ENCODE measurements around the gene PLEKHG4B.
"Not testable (repeated sequence)": the region's sequence is repeated elsewhere in the genome, so short reads cannot be mapped to it uniquely, and the experiment has no call there.

PLEKHG4B gene

GRCh38 chr5:164783-165182 lies 72.8 kb downstream of the PLEKHG4B start:
- H3K9me3 Mint-ChIP-seq; H3K36me3 Mint-ChIP-seq (ENCODE audit: low read depth); H3K27ac Mint-ChIP-seq; DNase-seq (ENCODE audit: low spot score); H3K4me1 Mint-ChIP-seq (ENCODE audit: low read depth); H3K4me3 Mint-ChIP-seq; H3K27me3 Mint-ChIP-seq (ENCODE audit: low read depth): not testable (repeated sequence)

- DNase-seq (ENCODE audit: low spot score) = no peak
- Mint-ChIP-seq H3K36me3 (ENCODE audit: low read depth) (no peaks in the 10 kb centered on the region), H3K4me3 (no peak overlapping the region), H3K4me1 (ENCODE audit: low read depth) (no peaks in the 10 kb centered on the region), H3K27ac (no peak overlapping the region), H3K27me3 (ENCODE audit: low read depth) (no peaks in the 10 kb centered on the region), H3K9me3 (no peaks in the 10 kb centered on the region)
Measured at GRCh38 chr5:166441-167372, 74.7 kb downstream of the PLEKHG4B start.

- no peak overlapping the region for H3K4me3 Mint-ChIP-seq
- H3K27me3 Mint-ChIP-seq (ENCODE audit: low read depth) = no peaks in the 10 kb centered on the region
- no peak for DNase-seq (ENCODE audit: low spot score)
- H3K36me3 Mint-ChIP-seq (ENCODE audit: low read depth) = no peaks in the 10 kb centered on the region
- H3K9me3 Mint-ChIP-seq = no peaks in the 10 kb centered on the region
- no peaks in the 10 kb centered on the region for H3K4me1 Mint-ChIP-seq (ENCODE audit: low read depth)
- no peak overlapping the region for H3K27ac Mint-ChIP-seq
Measured at GRCh38 chr5:167511-167910, 75.5 kb downstream of the PLEKHG4B start.

- Mint-ChIP-seq H3K27ac (no peak overlapping the region), H3K36me3 (ENCODE audit: low read depth) (no peaks in the 10 kb centered on the region), H3K4me3 (no peak overlapping the region), H3K4me1 (ENCODE audit: low read depth) (no peaks in the 10 kb centered on the region), H3K27me3 (ENCODE audit: low read depth) (no peaks in the 10 kb centered on the region), H3K9me3 (no peaks in the 10 kb centered on the region)
- no peak for DNase-seq (ENCODE audit: low spot score)
Measured at GRCh38 chr5:167982-168660, 76.2 kb downstream of the PLEKHG4B start.

- no peak overlapping the region for H3K4me3 Mint-ChIP-seq
- no peaks in the 10 kb centered on the region for H3K27me3 Mint-ChIP-seq (ENCODE audit: low read depth)
- H3K36me3 Mint-ChIP-seq (ENCODE audit: low read depth) = no peaks in the 10 kb centered on the region
- H3K9me3 Mint-ChIP-seq = no peaks in the 10 kb centered on the region
- no peaks in the 10 kb centered on the region for H3K4me1 Mint-ChIP-seq (ENCODE audit: low read depth)
- H3K27ac Mint-ChIP-seq = no peak overlapping the region
- DNase-seq (ENCODE audit: low spot score) = no peak
Measured at GRCh38 chr5:169071-169727, 77.2 kb downstream of the PLEKHG4B start.

GRCh38 chr5:169728-170094 lies 77.7 kb downstream of the PLEKHG4B start:
- no peaks in the 10 kb centered on the region for H3K9me3 Mint-ChIP-seq
- no peaks in the 10 kb centered on the region for H3K36me3 Mint-ChIP-seq (ENCODE audit: low read depth)
- no peak overlapping the region for H3K4me3 Mint-ChIP-seq
- no peaks in the 10 kb centered on the region for H3K4me1 Mint-ChIP-seq (ENCODE audit: low read depth)
- no peak for DNase-seq (ENCODE audit: low spot score)
- no peak overlapping the region for H3K27ac Mint-ChIP-seq
- no peaks in the 10 kb centered on the region for H3K27me3 Mint-ChIP-seq (ENCODE audit: low read depth)

GRCh38 chr5:170971-171800 lies 79.2 kb downstream of the PLEKHG4B start:
- no peaks in the 10 kb centered on the region for H3K27me3 Mint-ChIP-seq (ENCODE audit: low read depth)
- no peak for DNase-seq (ENCODE audit: low spot score)
- H3K4me3 Mint-ChIP-seq = no peak overlapping the region
- H3K4me1 Mint-ChIP-seq (ENCODE audit: low read depth) = no peaks in the 10 kb centered on the region
- H3K9me3 Mint-ChIP-seq = no peaks in the 10 kb centered on the region
- H3K36me3 Mint-ChIP-seq (ENCODE audit: low read depth) = no peaks in the 10 kb centered on the region
- no peak overlapping the region for H3K27ac Mint-ChIP-seq

- H3K4me1 Mint-ChIP-seq (ENCODE audit: low read depth) = no peaks in the 10 kb centered on the region
- no peak for DNase-seq (ENCODE audit: low spot score)
- no peaks in the 10 kb centered on the region for H3K36me3 Mint-ChIP-seq (ENCODE audit: low read depth)
- H3K4me3 Mint-ChIP-seq = no peak overlapping the region
- H3K27me3 Mint-ChIP-seq (ENCODE audit: low read depth) = no peaks in the 10 kb centered on the region
- no peaks in the 10 kb centered on the region for H3K9me3 Mint-ChIP-seq
- H3K27ac Mint-ChIP-seq = no peak overlapping the region
Measured at GRCh38 chr5:171801-172331, 79.9 kb downstream of the PLEKHG4B start.

- no peaks in the 10 kb centered on the region for H3K4me1 Mint-ChIP-seq (ENCODE audit: low read depth)
- no peak overlapping the region for H3K27ac Mint-ChIP-seq
- H3K4me3 Mint-ChIP-seq = no peak overlapping the region
- DNase-seq (ENCODE audit: low spot score) = no peak
- no peaks in the 10 kb centered on the region for H3K9me3 Mint-ChIP-seq
- no peaks in the 10 kb centered on the region for H3K27me3 Mint-ChIP-seq (ENCODE audit: low read depth)
- no peaks in the 10 kb centered on the region for H3K36me3 Mint-ChIP-seq (ENCODE audit: low read depth)
Measured at GRCh38 chr5:172421-172820, 80.5 kb downstream of the PLEKHG4B start.

GRCh38 chr5:172841-173251 lies 80.9 kb downstream of the PLEKHG4B start:
- H3K9me3 Mint-ChIP-seq = no peaks in the 10 kb centered on the region
- no peak overlapping the region for H3K4me3 Mint-ChIP-seq
- no peaks in the 10 kb centered on the region for H3K4me1 Mint-ChIP-seq (ENCODE audit: low read depth)
- no peaks in the 10 kb centered on the region for H3K27me3 Mint-ChIP-seq (ENCODE audit: low read depth)
- H3K27ac Mint-ChIP-seq = no peak overlapping the region
- H3K36me3 Mint-ChIP-seq (ENCODE audit: low read depth) = no peaks in the 10 kb centered on the region
- DNase-seq (ENCODE audit: low spot score) = no peak

- H3K27me3 Mint-ChIP-seq (ENCODE audit: low read depth) = no peaks in the 10 kb centered on the region
Measured at GRCh38 chr5:173392-174290, 81.7 kb downstream of the PLEKHG4B start.

GRCh38 chr5:174291-174600 lies 82.3 kb downstream of the PLEKHG4B start:
- no peak overlapping the region for H3K27ac Mint-ChIP-seq

More at GRCh38 chr5:173392-174290, 81.7 kb downstream of the PLEKHG4B start:
- H3K9me3 Mint-ChIP-seq = no peaks in the 10 kb centered on the region
- no peak overlapping the region for H3K4me3 Mint-ChIP-seq
- H3K27ac Mint-ChIP-seq = no peak overlapping the region
- no peak for DNase-seq (ENCODE audit: low spot score)
- no peaks in the 10 kb centered on the region for H3K36me3 Mint-ChIP-seq (ENCODE audit: low read depth)
- H3K4me1 Mint-ChIP-seq (ENCODE audit: low read depth) = no peaks in the 10 kb centered on the region

More at GRCh38 chr5:174291-174600, 82.3 kb downstream of the PLEKHG4B start:
- Mint-ChIP-seq H3K4me1 (ENCODE audit: low read depth) (no peaks in the 10 kb centered on the region), H3K9me3 (no peaks in the 10 kb centered on the region), H3K36me3 (ENCODE audit: low read depth) (no peaks in the 10 kb centered on the region), H3K4me3 (no peak overlapping the region), H3K27me3 (ENCODE audit: low read depth) (no peaks in the 10 kb centered on the region)
- DNase-seq (ENCODE audit: low spot score) = no peak
